CD8-positive, alpha-beta memory T cell (primary cell): Measurements from ENCODE around the gene PSKH1. TPM values are rescaled to one million over a fixed set of nuclear protein-coding genes. Genes with fewer than 3 reads are reported as not detected.

Experiments
- CTCF ChIA-PET: fragments of 350-600 bp; sonication (Branson Sonifier 250); formaldehyde crosslinking; loops from one replicate; lab custom pipeline; 2021; ENCODE audit warnings: antibody characterized with exemption; lab: Charles Lee
- POLR2A ChIA-PET: fragments of 350-600 bp; sonication (Branson Sonifier 250); formaldehyde crosslinking; loops from one replicate; lab custom pipeline; 2021; ENCODE audit warnings: antibody characterized with exemption; lab: Charles Lee
- DNase-seq, 5 donors: peaks; one replicate each; pipeline versions ENCODE4 v3.0.0 to v3.0.0-alpha.2; 2020 to 2022; ENCODE audit warnings: mixed read lengths in 1 of 5
- H3K27ac ChIP-seq: one replicate; pipeline ENCODE4 v1.7.0; 2013; ENCODE audit warnings: low read depth, mild to moderate bottlenecking, low read length, moderate library complexity
- H3K27me3 ChIP-seq: 2 replicates; pipeline ENCODE4 v1.7.0; 2013; ENCODE audit warnings: low read length, mild to moderate bottlenecking; ENCODE audit not compliant: insufficient read depth, poor library complexity, severe bottlenecking
- H3K36me3 ChIP-seq: 2 replicates; pipeline ENCODE4 v1.7.0; 2013; ENCODE audit warnings: mild to moderate bottlenecking, low read length, moderate library complexity; ENCODE audit not compliant: insufficient read depth
- H3K4me1 ChIP-seq: 2 replicates; pipeline ENCODE4 v1.7.0; 2013; ENCODE audit warnings: mild to moderate bottlenecking, low read length, moderate library complexity; ENCODE audit not compliant: insufficient read depth
- H3K4me3 ChIP-seq: 2 replicates; pipeline ENCODE4 v1.7.0; 2013; ENCODE audit warnings: mild to moderate bottlenecking, low read length
- H3K9me3 ChIP-seq: 2 replicates; pipeline ENCODE4 v1.7.0; 2013; ENCODE audit warnings: mild to moderate bottlenecking, low read length
- H3K27ac Mint-ChIP-seq, 8 donors: one replicate each; pipeline ENCODE4 v1.8.0; 2020 to 2021; ENCODE audit warnings: mixed read lengths in 8 of 8, mild to moderate bottlenecking in 6 of 8, inconsistent platforms in 3 of 8, moderate library complexity in 3 of 8
- H3K27me3 Mint-ChIP-seq, 2 donors: one replicate each; pipeline ENCODE4 v1.8.0; 2020 to 2021; ENCODE audit warnings: mixed read lengths in 2 of 2, mild to moderate bottlenecking in 1 of 2, moderate library complexity in 1 of 2
- H3K36me3 Mint-ChIP-seq, 3 donors: one replicate each; pipeline ENCODE4 v1.8.0; 2020 to 2021; ENCODE audit warnings: mixed read lengths in 3 of 3, inconsistent platforms in 1 of 3, mild to moderate bottlenecking in 1 of 3
- H3K4me1 Mint-ChIP-seq, 3 donors: one replicate each; pipeline ENCODE4 v1.8.0; 2020 to 2021; ENCODE audit warnings: mixed read lengths in 3 of 3, inconsistent platforms in 1 of 3, mild to moderate bottlenecking in 1 of 3
- H3K4me3 Mint-ChIP-seq, 7 donors: one replicate each; pipeline ENCODE4 v1.8.0; 2020 to 2021; ENCODE audit warnings: mixed read lengths in 7 of 7, mild to moderate bottlenecking in 6 of 7, moderate library complexity in 4 of 7, inconsistent platforms in 2 of 7
- H3K9me3 Mint-ChIP-seq, 5 donors: one replicate each; pipeline ENCODE4 v1.8.0; 2020 to 2022; ENCODE audit warnings: mixed read lengths in 5 of 5, mild to moderate bottlenecking in 3 of 5, moderate library complexity in 2 of 5, inconsistent platforms in 1 of 5
- polyA plus RNA-seq: library from polyadenylated mRNA; unstranded; fragments of 300-500 nt; fragmentation: Illumina TruSeq; gene quantifications from one replicate; pipeline ENCODE4 v1.2.3, GENCODE V29; 2021
- total RNA-seq, 2 experiments: library from RNA; stranded (reverse); gene quantifications; one replicate each; pipeline ENCODE4 v1.2.3, GENCODE V29; 2021

Gene PSKH1
- total and polyA plus RNA-seq, 3 experiments from 2014 or later: 13.6 to 27.0 (median 14.5) TPM

GRCh38 chr16:67888331-67888730, 4.7 kb upstream of the PSKH1 start:
- Histone ChIP-seq H3K4me1 (no peaks in the 10 kb centered on the region), H3K27ac (no peak overlapping the region), H3K27me3 (no peaks in the 10 kb centered on the region), H3K4me3 (no peak overlapping the region), H3K36me3 (peaks cover 12% of the 10 kb centered on the region), H3K9me3 (no peaks in the 10 kb centered on the region)
- DNase-seq: no peak
- Mint-ChIP-seq H3K9me3 (no peaks in the 10 kb centered on the region), H3K27me3 (no peaks in the 10 kb centered on the region), H3K27ac (no peak overlapping the region), H3K4me3 (no peak overlapping the region), H3K36me3 (peaks cover 0 to 26% (median 2%) of the 10 kb centered on the region in 3 donors), H3K4me1 (peaks cover 5 to 8% (median 8%) of the 10 kb centered on the region in 3 donors)
- POLR2A ChIA-PET: no interaction called here
- CTCF ChIA-PET: no interaction called here

GRCh38 chr16:67892375-67892774, 679 bp upstream of the PSKH1 start:
- H3K9me3 Mint-ChIP-seq: no peaks in the 10 kb centered on the region
- POLR2A ChIA-PET: interaction anchor here (0.5 to 0.7 kb wide), 4 partner anchors 21 to 74 kb away, joined by 3 to 9 read pairs (median 4); no protein-coding TSS in a partner anchor
- peaks cover 27 to 44% (median 35%) of the 10 kb centered on the region in 3 donors for H3K4me1 Mint-ChIP-seq
- Histone ChIP-seq H3K9me3 (no peaks in the 10 kb centered on the region), H3K36me3 (no peaks in the 10 kb centered on the region), H3K4me3 (peak overlapping the region; percentile 61), H3K4me1 (peaks cover 20% of the 10 kb centered on the region), H3K27me3 (no peaks in the 10 kb centered on the region), H3K27ac (peak overlapping the region; percentile 66)
- no peaks in the 10 kb centered on the region for H3K27me3 Mint-ChIP-seq
- peak overlapping the region; percentile 85 to 97 (median 92) for H3K27ac Mint-ChIP-seq
- H3K36me3 Mint-ChIP-seq: peaks cover 0 to 5% (median 0%) of the 10 kb centered on the region in 3 donors
- CTCF ChIA-PET: interaction anchor here (0.7 to 3.3 kb wide), 3 partner anchors 9 to 68 kb away, joined by 3 to 12 read pairs (median 10); partner anchors contain the start of gene NRN1L
- no peak for DNase-seq
- peak overlapping the region; percentile 65 to 94 (median 87) for H3K4me3 Mint-ChIP-seq

GRCh38 chr16:67893743-67894399, 817 bp downstream of the PSKH1 start:
- Mint-ChIP-seq H3K9me3 (no peaks in the 10 kb centered on the region), H3K4me3 (peak overlapping the region; percentile 87 to 100 (median 94)), H3K27me3 (no peaks in the 10 kb centered on the region), H3K27ac (peak overlapping the region; percentile 96 to 99 (median 98)), H3K4me1 (peaks cover 28 to 54% (median 40%) of the 10 kb centered on the region in 3 donors), H3K36me3 (peaks cover 0 to 6% (median 0%) of the 10 kb centered on the region in 3 donors)
- CTCF ChIA-PET: interaction anchor here (1.0 to 3.0 kb wide), 4 partner anchors 10 to 77 kb away, joined by 3 to 12 read pairs (median 4); partner anchors contain the start of gene NRN1L
- peak overlapping the region; percentile 92 for H3K4me3 ChIP-seq
- peak overlapping the region; percentile 91 for H3K27ac ChIP-seq
- POLR2A ChIA-PET: interaction anchor here (0.7 kb wide), 1 partner anchor 42 kb away, joined by 4 read pairs; no protein-coding TSS in a partner anchor
- DNase-seq: no peak
- H3K4me1 ChIP-seq: peaks cover 20% of the 10 kb centered on the region
- no peaks in the 10 kb centered on the region for H3K27me3 ChIP-seq
- H3K9me3 ChIP-seq: no peaks in the 10 kb centered on the region
- no peaks in the 10 kb centered on the region for H3K36me3 ChIP-seq

- Mint-ChIP-seq H3K27me3 (no peaks in the 10 kb centered on the region), H3K27ac (peak overlapping the region in 2 of 8 donors; percentile 24 to 79), H3K36me3 (peaks cover 0 to 20% (median 0%) of the 10 kb centered on the region in 3 donors), H3K4me1 (peaks cover 35 to 68% (median 49%) of the 10 kb centered on the region in 3 donors), H3K9me3 (no peaks in the 10 kb centered on the region), H3K4me3 (peak overlapping the region in 1 of 7 donors; percentile 35)
- POLR2A ChIA-PET: no interaction called here
- peaks cover 9% of the 10 kb centered on the region for H3K36me3 ChIP-seq
- peaks cover 20% of the 10 kb centered on the region for H3K4me1 ChIP-seq
- no peaks in the 10 kb centered on the region for H3K9me3 ChIP-seq
- H3K27me3 ChIP-seq: no peaks in the 10 kb centered on the region
- CTCF ChIA-PET: interaction anchor here (1.2 to 1.8 kb wide), 4 partner anchors 13 to 81 kb away, joined by 3 to 6 read pairs (median 4); no protein-coding TSS in a partner anchor
- no peak overlapping the region for H3K27ac ChIP-seq
- DNase-seq: no peak
- no peak overlapping the region for H3K4me3 ChIP-seq
Measured at GRCh38 chr16:67897231-67897630, 4.2 kb downstream of the PSKH1 start.

GRCh38 chr16:67901734-67902133, 8.7 kb downstream of the PSKH1 start:
- H3K27me3 ChIP-seq: no peaks in the 10 kb centered on the region
- H3K9me3 ChIP-seq: no peaks in the 10 kb centered on the region
- DNase-seq: no peak
- peaks cover 14 to 33% (median 21%) of the 10 kb centered on the region in 3 donors for H3K4me1 Mint-ChIP-seq
- CTCF ChIA-PET: interaction anchor here (1.0 kb wide), 1 partner anchor 18 kb away, joined by 3 read pairs; no protein-coding TSS in a partner anchor
- peaks cover 9% of the 10 kb centered on the region for H3K36me3 ChIP-seq
- no peaks in the 10 kb centered on the region for H3K9me3 Mint-ChIP-seq
- POLR2A ChIA-PET: no interaction called here
- peak overlapping the region in 1 of 8 donors; percentile 70 for H3K27ac Mint-ChIP-seq
- H3K27me3 Mint-ChIP-seq: no peaks in the 10 kb centered on the region
- peaks cover 5% of the 10 kb centered on the region for H3K4me1 ChIP-seq
- H3K27ac ChIP-seq: no peak overlapping the region
- H3K4me3 Mint-ChIP-seq: no peak overlapping the region
- peaks cover 0 to 32% (median 3%) of the 10 kb centered on the region in 3 donors for H3K36me3 Mint-ChIP-seq
- H3K4me3 ChIP-seq: no peak overlapping the region

- Histone ChIP-seq H3K36me3 (peaks cover 9% of the 10 kb centered on the region), H3K27me3 (no peaks in the 10 kb centered on the region), H3K4me1 (no peaks in the 10 kb centered on the region), H3K27ac (no peak overlapping the region), H3K9me3 (no peaks in the 10 kb centered on the region), H3K4me3 (no peak overlapping the region)
- Mint-ChIP-seq H3K27ac (peak overlapping the region in 1 of 8 donors; percentile 43), H3K4me3 (no peak overlapping the region), H3K9me3 (no peaks in the 10 kb centered on the region), H3K36me3 (peaks cover 0 to 35% (median 5%) of the 10 kb centered on the region in 3 donors), H3K4me1 (peaks cover 7 to 26% (median 15%) of the 10 kb centered on the region in 3 donors), H3K27me3 (no peaks in the 10 kb centered on the region)
- DNase-seq: no peak
- POLR2A ChIA-PET: no interaction called here
- CTCF ChIA-PET: interaction anchor here (1.0 kb wide), 1 partner anchor 19 kb away, joined by 3 read pairs; no protein-coding TSS in a partner anchor
Measured at GRCh38 chr16:67902831-67903230, 9.8 kb downstream of the PSKH1 start.

GRCh38 chr16:67907397-67908180, 14.5 kb downstream of the PSKH1 start:
- Histone ChIP-seq H3K36me3 (peaks cover 14% of the 10 kb centered on the region), H3K27me3 (no peaks in the 10 kb centered on the region), H3K4me3 (no peak overlapping the region), H3K27ac (no peak overlapping the region), H3K9me3 (no peaks in the 10 kb centered on the region), H3K4me1 (no peaks in the 10 kb centered on the region)
- H3K9me3 Mint-ChIP-seq: no peaks in the 10 kb centered on the region
- peaks cover 5 to 14% (median 12%) of the 10 kb centered on the region in 3 donors for H3K4me1 Mint-ChIP-seq
- peak overlapping the region in 5 of 8 donors; percentile 17 to 91 (median 63) for H3K27ac Mint-ChIP-seq
- no peaks in the 10 kb centered on the region for H3K27me3 Mint-ChIP-seq
- POLR2A ChIA-PET: no interaction called here
- H3K36me3 Mint-ChIP-seq: peaks cover 0 to 46% (median 9%) of the 10 kb centered on the region in 3 donors
- no peak overlapping the region for H3K4me3 Mint-ChIP-seq
- CTCF ChIA-PET: interaction anchor here (2.0 kb wide), 1 partner anchor 24 kb away, joined by 7 read pairs; the partner anchor contains the start of gene NRN1L
- DNase-seq: no peak
